ENCODE data around the gene NIPBL. TPM values are rescaled to one million over a fixed set of nuclear protein-coding genes. Genes with fewer than 3 reads are reported as not detected.
A peak's percentile ranks its signal among the peaks of the same experiment; 100 is the strongest.

The NIPBL gene
- total and polyA plus RNA-seq, 8 donors = 8.1 to 48.1 (median 26.4) TPM

DNA sequence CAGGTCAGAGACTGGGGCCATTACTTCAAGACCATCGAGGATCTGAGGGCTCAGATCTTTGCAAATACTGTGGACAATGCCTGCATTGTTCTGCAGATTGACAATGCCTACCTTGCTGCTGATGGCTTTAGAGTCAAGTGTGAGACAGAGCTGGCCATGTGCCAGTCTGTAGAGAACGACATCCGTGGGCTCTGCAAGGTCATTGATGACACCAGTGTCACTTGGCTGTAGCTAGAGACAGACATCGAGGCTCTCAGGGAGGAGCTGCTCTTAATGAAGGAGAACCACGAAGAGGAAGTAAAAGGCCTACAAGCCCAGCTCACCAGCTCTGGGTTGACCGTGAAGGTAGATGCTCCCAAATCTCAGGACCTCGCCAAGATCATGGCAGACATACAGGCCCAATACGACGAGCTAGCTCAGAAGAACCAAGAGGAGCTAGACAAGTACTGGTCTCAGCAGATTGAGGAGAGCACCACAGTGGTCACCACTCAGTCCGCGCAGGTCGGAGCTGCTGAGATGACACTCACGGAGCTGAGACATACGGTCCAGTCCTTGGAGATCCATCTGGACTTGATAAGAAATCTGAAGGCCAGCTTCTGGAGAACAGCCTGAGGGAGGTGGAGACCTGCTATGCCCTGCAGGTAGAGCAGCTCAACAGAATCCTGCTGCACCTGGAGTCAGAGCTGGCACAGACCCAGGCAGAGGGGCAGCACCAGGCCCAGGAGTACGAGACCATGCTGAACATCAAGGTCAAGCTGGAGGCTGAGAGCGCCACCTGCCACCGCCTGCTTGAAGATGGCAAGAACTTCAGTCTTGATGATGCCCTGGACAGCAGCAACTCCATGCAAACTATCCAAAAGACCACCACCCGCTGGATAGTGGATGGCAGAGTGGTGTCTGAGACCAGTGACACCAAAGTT lies 9.3 kb downstream of the NIPBL start:
- 84 to 87% methylated on average over 18 of the region's 18 CpGs for WGBS, 2 donors

DNA sequence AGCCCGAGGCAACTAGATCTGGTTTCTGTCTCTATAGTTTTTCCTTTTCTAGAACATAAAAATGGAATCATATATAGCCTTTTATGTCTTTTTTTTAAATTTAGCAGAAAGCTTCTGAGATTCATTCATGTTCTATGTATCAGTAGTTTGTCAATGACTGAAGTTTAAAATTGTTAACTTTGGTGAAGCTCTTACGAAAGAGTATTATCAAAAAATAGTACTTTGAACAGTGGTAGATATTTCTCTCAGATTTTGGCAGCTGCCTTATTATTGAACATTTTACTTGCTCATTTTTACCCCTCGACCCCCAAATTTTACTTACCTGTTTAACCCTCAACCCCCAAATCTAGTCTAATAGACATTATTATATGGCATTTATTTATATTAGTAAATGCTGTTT lies 10.2 kb downstream of the NIPBL start:
- Histone ChIP-seq H3K27me3 (no peaks in the 10 kb centered on the region), H3K27ac (peak overlapping the region in 1 of 4 donors; percentile 26), H3K4me3 (no peak overlapping the region), H3K9me3 (no peaks in the 10 kb centered on the region), H3K36me3 (no peaks in the 10 kb centered on the region), H3K4me1 (peaks cover 31 to 45% (median 39%) of the 10 kb centered on the region in 3 donors)
- TF ChIP-seq, protein P1, sequence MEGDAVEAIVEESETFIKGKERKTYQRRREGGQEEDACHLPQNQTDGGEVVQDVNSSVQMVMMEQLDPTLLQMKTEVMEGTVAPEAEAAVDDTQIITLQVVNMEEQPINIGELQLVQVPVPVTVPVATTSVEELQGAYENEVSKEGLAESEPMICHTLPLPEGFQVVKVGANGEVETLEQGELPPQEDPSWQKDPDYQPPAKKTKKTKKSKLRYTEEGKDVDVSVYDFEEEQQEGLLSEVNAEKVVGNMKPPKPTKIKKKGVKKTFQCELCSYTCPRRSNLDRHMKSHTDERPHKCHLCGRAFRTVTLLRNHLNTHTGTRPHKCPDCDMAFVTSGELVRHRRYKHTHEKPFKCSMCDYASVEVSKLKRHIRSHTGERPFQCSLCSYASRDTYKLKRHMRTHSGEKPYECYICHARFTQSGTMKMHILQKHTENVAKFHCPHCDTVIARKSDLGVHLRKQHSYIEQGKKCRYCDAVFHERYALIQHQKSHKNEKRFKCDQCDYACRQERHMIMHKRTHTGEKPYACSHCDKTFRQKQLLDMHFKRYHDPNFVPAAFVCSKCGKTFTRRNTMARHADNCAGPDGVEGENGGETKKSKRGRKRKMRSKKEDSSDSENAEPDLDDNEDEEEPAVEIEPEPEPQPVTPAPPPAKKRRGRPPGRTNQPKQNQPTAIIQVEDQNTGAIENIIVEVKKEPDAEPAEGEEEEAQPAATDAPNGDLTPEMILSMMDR (IDR thresholded peaks at IDR 0.05) = no peak
- WGBS, 2 donors = 73 to 75% methylated on average over 3 of the region's 3 CpGs
- no peak for DNase-seq
- FAIRE-seq = no peak
- intact Hi-C loops (cut with DNase I) = loop anchor here in 1 of 3 donors (10.0 kb wide), 1 partner anchor 48 kb away; no protein-coding TSS in a partner anchor
- no peak for ATAC-seq

More for the DNA sequence above, 9.3 kb downstream of the NIPBL start:
- TF ChIP-seq, protein P1 (IDR thresholded peaks at IDR 0.05) = no peak
- H3K4me1 ChIP-seq = peaks cover 40 to 55% (median 46%) of the 10 kb centered on the region in 3 donors
- FAIRE-seq (no peak), ATAC-seq (no peak), DNase-seq (peak in 1 of 6 donors; percentile 33)
- no peaks in the 10 kb centered on the region for H3K36me3 ChIP-seq
- intact Hi-C loops (cut with DNase I) = loop anchor here in 1 of 3 donors (10.0 kb wide), 1 partner anchor 49 kb away; no protein-coding TSS in a partner anchor
- no peaks in the 10 kb centered on the region for H3K9me3 ChIP-seq
- no peak overlapping the region for H3K4me3 ChIP-seq
- H3K27ac ChIP-seq = no peak overlapping the region
- H3K27me3 ChIP-seq = no peaks in the 10 kb centered on the region

DNA sequence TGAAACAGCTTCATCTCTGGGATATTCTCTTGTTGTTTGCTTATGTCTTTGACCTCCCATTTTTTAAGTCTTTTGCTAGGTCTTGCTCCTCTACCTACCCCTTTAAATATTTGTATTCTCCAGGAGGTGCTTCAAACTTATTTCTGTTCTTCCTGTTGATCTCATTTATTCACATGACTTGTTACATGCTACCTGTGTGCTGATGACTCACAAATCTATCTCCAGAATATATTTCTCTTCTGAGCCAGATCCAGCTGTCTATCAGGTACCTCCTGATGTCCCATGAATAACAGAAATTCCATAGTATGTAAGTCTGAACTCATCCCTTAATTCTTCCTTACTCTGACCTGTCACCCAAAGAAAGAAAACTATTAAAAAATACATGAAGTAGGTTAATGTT lies 11.0 kb downstream of the NIPBL start:
- H3K27me3 ChIP-seq = no peaks in the 10 kb centered on the region
- intact Hi-C loops (cut with DNase I) = loop anchor here in 1 of 3 donors (10.0 kb wide), 1 partner anchor 47 kb away; no protein-coding TSS in a partner anchor
- H3K4me1 ChIP-seq = peaks cover 27 to 40% (median 33%) of the 10 kb centered on the region in 3 donors
- peak overlapping the region in 1 of 4 donors; percentile 26 for H3K27ac ChIP-seq
- H3K36me3 ChIP-seq = no peaks in the 10 kb centered on the region
- DNase-seq = no peak
- TF ChIP-seq, protein P1 (IDR thresholded peaks at IDR 0.05) = no peak
- ATAC-seq = peak in 3 of 4 donors; percentile 41 to 69 (median 43)
- H3K4me3 ChIP-seq = no peak overlapping the region
- no peak for FAIRE-seq
- no peaks in the 10 kb centered on the region for H3K9me3 ChIP-seq

DNA sequence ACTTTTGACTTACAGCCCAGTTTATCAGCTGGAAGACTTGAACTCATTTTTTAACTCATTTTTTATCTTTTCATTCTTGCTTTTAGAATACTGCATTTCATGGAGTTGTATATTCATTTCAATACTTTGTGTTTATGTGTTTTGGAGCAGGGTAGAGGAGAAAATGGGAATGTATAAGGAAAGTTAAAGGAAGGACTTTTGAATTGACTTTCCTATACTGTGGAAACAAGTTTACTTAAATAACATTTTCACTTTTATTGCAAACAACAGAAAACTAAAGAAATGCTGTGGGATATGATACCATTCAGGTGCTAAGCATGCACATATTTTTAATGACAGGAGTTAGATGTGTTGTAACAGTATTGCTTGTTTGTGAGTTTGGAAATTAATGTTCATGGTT lies 11.7 kb downstream of the NIPBL start:
- Histone ChIP-seq H3K36me3 (no peaks in the 10 kb centered on the region), H3K9me3 (no peaks in the 10 kb centered on the region), H3K4me1 (peaks cover 25 to 33% (median 29%) of the 10 kb centered on the region in 3 donors), H3K4me3 (no peak overlapping the region), H3K27ac (no peak overlapping the region), H3K27me3 (no peaks in the 10 kb centered on the region)
- DNase-seq (no peak), FAIRE-seq (no peak), ATAC-seq (no peak)
- TF ChIP-seq, protein P1 (IDR thresholded peaks at IDR 0.05) = no peak
- intact Hi-C loops (cut with DNase I) = loop anchor here in 1 of 3 donors (10.0 kb wide), 1 partner anchor 46 kb away; no protein-coding TSS in a partner anchor

All from pancreas (tissue), 10 donors.